Measurements from ENCODE around the gene GLRA2.

The GLRA2 gene

DNA sequence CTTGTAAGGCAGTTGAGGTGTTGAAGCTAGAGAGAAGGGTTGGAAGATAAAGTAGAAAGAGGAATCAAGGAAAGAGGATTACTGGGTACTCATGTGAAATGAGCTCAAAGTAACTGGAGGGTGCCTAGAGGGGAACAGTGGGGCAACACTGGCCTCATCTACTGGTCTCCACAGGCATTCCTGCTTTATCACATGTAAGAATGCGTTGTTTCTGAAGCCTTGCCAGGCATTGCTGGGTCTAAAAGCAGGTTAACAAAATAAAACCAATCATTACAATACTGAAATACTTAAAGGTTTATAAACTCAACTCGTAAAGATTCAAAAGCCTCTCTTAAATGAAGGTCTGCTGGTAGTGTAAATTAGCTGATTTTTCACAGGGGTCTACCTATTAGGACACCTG, 247.6 kb downstream of the GLRA2 start:
- DNase-seq (ENCODE audit: low read depth), result no peak
- TF ChIP-seq, protein P1, sequence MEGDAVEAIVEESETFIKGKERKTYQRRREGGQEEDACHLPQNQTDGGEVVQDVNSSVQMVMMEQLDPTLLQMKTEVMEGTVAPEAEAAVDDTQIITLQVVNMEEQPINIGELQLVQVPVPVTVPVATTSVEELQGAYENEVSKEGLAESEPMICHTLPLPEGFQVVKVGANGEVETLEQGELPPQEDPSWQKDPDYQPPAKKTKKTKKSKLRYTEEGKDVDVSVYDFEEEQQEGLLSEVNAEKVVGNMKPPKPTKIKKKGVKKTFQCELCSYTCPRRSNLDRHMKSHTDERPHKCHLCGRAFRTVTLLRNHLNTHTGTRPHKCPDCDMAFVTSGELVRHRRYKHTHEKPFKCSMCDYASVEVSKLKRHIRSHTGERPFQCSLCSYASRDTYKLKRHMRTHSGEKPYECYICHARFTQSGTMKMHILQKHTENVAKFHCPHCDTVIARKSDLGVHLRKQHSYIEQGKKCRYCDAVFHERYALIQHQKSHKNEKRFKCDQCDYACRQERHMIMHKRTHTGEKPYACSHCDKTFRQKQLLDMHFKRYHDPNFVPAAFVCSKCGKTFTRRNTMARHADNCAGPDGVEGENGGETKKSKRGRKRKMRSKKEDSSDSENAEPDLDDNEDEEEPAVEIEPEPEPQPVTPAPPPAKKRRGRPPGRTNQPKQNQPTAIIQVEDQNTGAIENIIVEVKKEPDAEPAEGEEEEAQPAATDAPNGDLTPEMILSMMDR (IDR thresholded peaks at IDR 0.05; ENCODE audit: control insufficient read depth, extremely low read depth, insufficient read depth), result no peak

DNA sequence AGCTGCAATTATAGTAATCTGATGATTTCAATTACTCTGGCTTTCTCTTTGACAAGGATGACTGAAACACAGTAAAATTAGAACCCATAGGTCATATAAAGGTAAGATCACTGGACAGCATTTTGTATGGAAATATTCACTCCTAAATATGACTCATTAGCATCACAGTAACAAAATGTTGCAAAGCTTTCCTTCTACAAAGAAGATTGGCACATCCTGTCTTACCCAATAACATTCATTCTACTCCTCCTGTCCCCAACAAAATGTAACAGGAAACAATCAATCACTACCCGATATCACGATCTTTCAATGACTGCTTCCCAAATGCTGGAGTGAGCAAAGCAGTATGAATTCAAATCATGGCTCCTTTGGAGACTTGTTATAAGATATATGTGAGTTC, 248.2 kb downstream of the GLRA2 start:
- no peak for DNase-seq (ENCODE audit: low read depth)
- TF ChIP-seq, protein P1 (IDR thresholded peaks at IDR 0.05; ENCODE audit: control insufficient read depth, extremely low read depth, insufficient read depth), result no peak
- H3K4me3 ChIP-seq (ENCODE audit: low read depth, low read length), result no peak overlapping the region

More for the DNA sequence above, 247.6 kb downstream of the GLRA2 start:
- no peak overlapping the region for H3K4me3 ChIP-seq (ENCODE audit: low read depth, low read length)

DNA sequence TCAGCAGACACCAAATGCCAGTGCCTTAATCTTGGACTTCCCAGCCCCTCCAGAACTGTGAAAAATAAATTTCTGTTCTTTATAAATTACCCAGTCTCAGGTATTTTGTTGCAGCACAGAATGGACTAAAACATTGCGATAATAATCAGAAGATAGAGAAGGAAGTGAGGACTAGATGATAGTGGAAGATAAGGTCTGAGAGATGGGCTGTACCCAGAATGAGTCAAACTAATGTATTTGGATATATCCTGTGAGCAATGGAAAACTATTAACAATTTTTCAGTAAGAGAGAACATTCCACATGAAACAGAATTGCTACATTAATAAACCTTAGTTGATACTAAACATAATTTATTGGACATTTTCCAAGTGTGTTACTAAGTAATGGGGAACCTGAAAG, 250.2 kb downstream of the GLRA2 start:
- no peak for DNase-seq (ENCODE audit: low read depth)
- TF ChIP-seq, protein P1 (IDR thresholded peaks at IDR 0.05; ENCODE audit: control insufficient read depth, extremely low read depth, insufficient read depth), result no peak
- H3K4me3 ChIP-seq (ENCODE audit: low read depth, low read length), result no peak overlapping the region

Data from LNCaP clone FGC (cell line).